HepG2 (cell line): ENCODE results near the gene PLEKHA5. TPM values are rescaled to one million over a fixed set of nuclear protein-coding genes. Genes with fewer than 3 reads are reported as not detected.

ENCODE experiments used
- ATAC-seq: fragments of 200-7000 bp; cut with Tn5 transposase; 3 replicates; pipeline ENCODE4 v1.9.1; 2020; ENCODE audit warnings: mild to moderate bottlenecking, moderate library complexity
- BruUV-seq: library from RNA; stranded (reverse); fragments of 400-500 nt; replicated peaks from 2 replicates; lab custom pipeline; 2021; lab: Mats Ljungman, UMichigan
- CTCF ChIA-PET: fragments of 300-600 bp; formaldehyde crosslinking; extraction: SDS; loops from one replicate; lab custom pipeline; 2021; ENCODE audit warnings: low total read pairs, inconsistent platforms, low intra/inter-chr PET ratio; lab: Yijun Ruan, JAX
- POLR2A ChIA-PET: fragments of 350-600 bp; sonication (Branson Sonifier 250); formaldehyde crosslinking; loops from one replicate; lab custom pipeline; 2020; ENCODE audit warnings: antibody characterized with exemption, inconsistent platforms; lab: Yijun Ruan, JAX
- DNase-seq: peaks from one replicate; pipeline ENCODE4 v3.0.0-alpha.2; 2015; ENCODE audit warnings: low spot score
- FAIRE-seq: peaks from 3 replicates; lab custom pipeline; 2011; peaks lifted over from hg19 to GRCh38; lab: Jason Lieb, UNC
- H2AFZ ChIP-seq: one replicate; pipeline ENCODE4 v1.6.1; 2011; ENCODE audit warnings: low read length, inconsistent platforms
- H3K27ac ChIP-seq: fragments of 300-600 bp; 3 replicates; pipeline ENCODE4 v1.8.0; 2011; ENCODE audit warnings: mixed run types, mild to moderate bottlenecking, mixed read lengths, low read length, inconsistent platforms; ENCODE audit not compliant: insufficient read depth; ENCODE audit errors: extremely low read length
- H3K27me3 ChIP-seq, 2 experiments: fragments of 200-600 bp in 1 of 2; 2 replicates in 1 of 2; 3 replicates in 1 of 2; pipeline versions ENCODE4 v1.6.0 to v1.8.0; 2011; ENCODE audit warnings: low read length in 2 of 2, mild to moderate bottlenecking in 2 of 2, moderate library complexity in 2 of 2, inconsistent platforms in 1 of 2; ENCODE audit not compliant: insufficient read depth in 2 of 2, control insufficient read depth in 1 of 2
- H3K36me3 ChIP-seq, 2 experiments: fragments of 200-600 bp in 1 of 2; replicated peaks in 1 of 2; 2 replicates in 1 of 2; 3 replicates in 1 of 2; pipeline versions ENCODE4 v1.5.1 to v1.8.0; 2011; ENCODE audit warnings: low read length in 2 of 2, inconsistent platforms in 1 of 2; ENCODE audit not compliant: insufficient read depth in 2 of 2, control insufficient read depth in 1 of 2
- H3K4me1 ChIP-seq: 2 replicates; pipeline ENCODE4 v1.5.1; 2012; ENCODE audit warnings: low read length, inconsistent platforms; ENCODE audit not compliant: insufficient read depth
- H3K4me2 ChIP-seq: 2 replicates; pipeline ENCODE4 v1.6.0; 2011; ENCODE audit warnings: low read depth, low read length, inconsistent platforms
- H3K4me3 ChIP-seq, 3 experiments: fragments of 200-600 bp in 1 of 3; sonication (generic), shearing (Covaris generic) in 1 of 3; replicated peaks in 1 of 3; 2 replicates each; pipeline ENCODE4 v1.5.1; 2011 to 2016; ENCODE audit warnings: low read length in 3 of 3, inconsistent platforms in 2 of 3, low read depth in 2 of 3, mild to moderate bottlenecking in 2 of 3, control low read depth in 1 of 3, mixed read lengths in 1 of 3; ENCODE audit not compliant: insufficient read depth in 1 of 3
- H3K79me2 ChIP-seq: one replicate; pipeline ENCODE4 v1.6.1; 2011; ENCODE audit warnings: low read length, inconsistent platforms; ENCODE audit not compliant: insufficient read depth
- H3K9ac ChIP-seq: 2 replicates; pipeline ENCODE4 v1.6.0; 2011; ENCODE audit warnings: mild to moderate bottlenecking, low read depth, low read length, inconsistent platforms; ENCODE audit not compliant: insufficient read depth
- H3K9me3 ChIP-seq: 2 replicates; pipeline ENCODE4 v1.5.1; 2012; ENCODE audit warnings: mild to moderate bottlenecking, low read length
- H4K20me1 ChIP-seq: 2 replicates; pipeline ENCODE4 v1.6.0; 2011; ENCODE audit warnings: inconsistent platforms, mild to moderate bottlenecking, low read length, moderate library complexity; ENCODE audit not compliant: insufficient read depth
- DMAP1 ChIP-seq: IDR thresholded peaks from 2 replicates; pipeline ENCODE4 v1.6.1; 2016
- DNMT3B ChIP-seq: conservative IDR thresholded peaks from 2 replicates; pipeline ENCODE4 v1.6.1; 2016; ENCODE audit warnings: missing biosample characterization, control low read depth
- PCBP2 ChIP-seq: fragments of 200-400 bp; formaldehyde crosslinking; optimal IDR thresholded peaks from 2 replicates; pipeline ENCODE3; 2018; ENCODE audit warnings: low read length, low read depth; ENCODE audit not compliant: poor library complexity, severe bottlenecking
- ZNF234 ChIP-seq: sonication (generic); formaldehyde crosslinking; conservative IDR thresholded peaks from 2 replicates; pipeline ENCODE4 v1.5.1; 2020; ENCODE audit warnings: mild to moderate bottlenecking, missing genetic modification reagents
- ZNF260 ChIP-seq: sonication (generic); formaldehyde crosslinking; IDR thresholded peaks from 2 replicates; pipeline ENCODE4 v1.4.0; 2020; ENCODE audit warnings: missing genetic modification reagents, low read depth, mild to moderate bottlenecking, borderline replicate concordance
- ZNF329 ChIP-seq: sonication (generic); formaldehyde crosslinking; IDR thresholded peaks from 2 replicates; pipeline ENCODE4 v1.9.0; 2021; ENCODE audit warnings: low read depth, mild to moderate bottlenecking, missing genetic modification reagents
- WGBS: methylation state at CpG from one replicate; pipeline ENCODE4 v1.1.6; 2017; ENCODE audit warnings: low lambda C conversion rate; 5-methylcytosine and 5-hydroxymethylcytosine counted together
- in situ Hi-C: cut with HindIII; loops from 2 replicates; pipeline ENCODE4 v1.10.0; 2017; ENCODE audit warnings: low pct_unique_long_range_greater_than_20kb; ENCODE audit not compliant: extremely low pct_ligation_motif_present
- intact Hi-C: fragments of 100-400 bp; cut with micrococcal nuclease; formaldehyde crosslinking; loops from one replicate; pipeline ENCODE4 v1.10.0; 2022; ENCODE audit not compliant: unreplicated experiment
- polyA plus RNA-seq, 8 experiments: library from polyadenylated mRNA; depleted of rRNA in 3 of 8; stranded (reverse) in 7 of 8; unstranded in 1 of 8; fragments of >200 nt; fragmentation: Illumina TruSeq in 4 of 8; extraction: Trizol in 4 of 8; gene quantifications; 2 replicates each; pipeline versions ENCODE4 v1.2.1 to v1.2.3, GENCODE V29; 2011 to 2016; ENCODE audit warnings: low read depth in 4 of 8, missing spikeins in 1 of 8, mixed read lengths in 1 of 8; ENCODE audit not compliant: insufficient read depth in 1 of 8
- total RNA-seq, 5 experiments: library from RNA; depleted of rRNA; stranded (reverse); fragments of >200 nt; fragmentation: Illumina TruSeq; extraction: Trizol; gene quantifications; 2 replicates each; pipeline ENCODE4 v1.2.3, GENCODE V29; 2016; ENCODE audit warnings: low read depth in 1 of 5
- TF ChIP-seq, protein P1 (sequence below): IDR thresholded peaks from 2 replicates; pipeline ENCODE4 v1.6.1; 2016
- TF ChIP-seq, protein P2 (sequence below): sonication (generic); formaldehyde crosslinking; IDR thresholded peaks from 2 replicates; pipeline ENCODE4 v1.5.0; 2020; ENCODE audit warnings: mild to moderate bottlenecking, missing genetic modification reagents, borderline replicate concordance

The PLEKHA5 gene
- total and polyA plus RNA-seq, 2 of the 13 experiments (the other 11 are each of a cell fraction or from before 2014, with no cell fraction given) = 4.2 to 15.4 TPM

DNA sequence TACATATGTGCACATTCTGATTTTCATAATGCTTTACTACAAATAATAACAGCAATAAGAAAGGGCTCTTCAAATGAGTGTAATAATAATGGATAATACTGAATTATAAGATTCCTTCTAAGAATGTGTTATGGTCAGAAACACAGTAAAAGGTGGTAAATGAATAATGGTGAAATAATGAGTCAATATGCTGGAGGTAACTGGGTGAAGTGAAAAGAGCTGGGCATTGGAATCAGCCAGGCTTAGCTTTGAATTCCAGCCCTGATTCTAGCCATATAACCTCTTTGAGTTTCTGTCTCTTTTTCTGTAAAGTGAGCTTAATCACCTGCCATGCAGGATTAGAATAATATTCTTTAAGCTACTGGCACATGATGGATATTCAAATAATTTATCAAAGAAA lies 39.1 kb downstream of the PLEKHA5 start:
- TF ChIP-seq DNMT3B (CRISPR knock-in tag) (no peak), DMAP1 (CRISPR knock-in tag) (no peak), ZNF329 (CRISPR knock-in tag) (no peak)
- no TSS peak for BruUV-seq
- in situ Hi-C loops = no loop called here
- CTCF ChIA-PET = no interaction called here
- ATAC-seq = no peak
- H3K4me1 ChIP-seq = no peaks in the 10 kb centered on the region
- POLR2A ChIA-PET = no interaction called here
- no peaks in the 10 kb centered on the region for H3K9me3 ChIP-seq
- no peaks in the 10 kb centered on the region for H3K27me3 ChIP-seq
- no peak overlapping the region for H3K27ac ChIP-seq
- no peak for DNase-seq
- H4K20me1 ChIP-seq = no peaks in the 10 kb centered on the region; the same call in 1 of the 2 replicates
- H2AFZ ChIP-seq = no peak overlapping the region
- H3K4me2 ChIP-seq = no peak overlapping the region
- no peak overlapping the region for H3K4me3 ChIP-seq
- no peak for FAIRE-seq
- intact Hi-C loops = loop anchor here (5.0 kb wide), 1 partner anchor 36 kb away; no protein-coding TSS in a partner anchor
- H3K36me3 ChIP-seq = no peaks in the 10 kb centered on the region
- H3K9ac ChIP-seq = no peak overlapping the region
- H3K79me2 ChIP-seq = no peaks in the 10 kb centered on the region

DNA sequence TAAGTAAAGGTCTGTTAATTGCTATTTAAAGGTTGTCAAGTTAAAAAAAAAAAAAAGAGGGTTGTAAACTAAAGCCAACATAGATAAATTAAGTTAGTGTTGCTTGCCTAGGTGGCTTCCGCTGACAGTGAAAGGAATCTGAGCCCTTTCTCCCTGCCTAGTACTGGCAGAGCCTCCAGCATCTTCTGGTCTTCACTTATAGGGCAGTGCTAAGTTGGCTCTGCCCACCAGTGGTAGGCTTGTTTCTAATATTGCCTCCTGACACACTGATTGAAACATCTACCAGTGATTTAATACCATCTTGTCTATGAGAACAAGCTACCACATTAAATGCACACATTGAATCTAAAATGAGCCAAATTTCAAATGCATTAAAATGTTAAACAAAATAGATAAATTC lies 39.7 kb downstream of the PLEKHA5 start:
- ChIA-PET POLR2A (no interaction called here), CTCF (interaction anchor here (1.2 kb wide), 1 partner anchor 308 kb away, joined by 3 read pairs; no protein-coding TSS in a partner anchor)
- Histone ChIP-seq H3K79me2 (no peaks in the 10 kb centered on the region), H3K4me2 (no peak overlapping the region), H4K20me1 (no peaks in the 10 kb centered on the region; the same call in 1 of the 2 replicates), H2AFZ (no peak overlapping the region), H3K4me3 (no peak overlapping the region), H3K4me1 (no peaks in the 10 kb centered on the region), H3K9ac (no peak overlapping the region), H3K9me3 (no peaks in the 10 kb centered on the region), H3K27me3 (no peaks in the 10 kb centered on the region), H3K36me3 (no peaks in the 10 kb centered on the region), H3K27ac (no peak overlapping the region)
- no peak for FAIRE-seq
- WGBS = 94% methylated on average over 1 of the region's 1 CpG
- in situ Hi-C loops (no loop called here), intact Hi-C loops (loop anchor here (5.0 kb wide), 1 partner anchor 37 kb away; no protein-coding TSS in a partner anchor)
- BruUV-seq = no TSS peak
- DNase-seq = no peak
- ATAC-seq = no peak
- TF ChIP-seq, protein P1, sequence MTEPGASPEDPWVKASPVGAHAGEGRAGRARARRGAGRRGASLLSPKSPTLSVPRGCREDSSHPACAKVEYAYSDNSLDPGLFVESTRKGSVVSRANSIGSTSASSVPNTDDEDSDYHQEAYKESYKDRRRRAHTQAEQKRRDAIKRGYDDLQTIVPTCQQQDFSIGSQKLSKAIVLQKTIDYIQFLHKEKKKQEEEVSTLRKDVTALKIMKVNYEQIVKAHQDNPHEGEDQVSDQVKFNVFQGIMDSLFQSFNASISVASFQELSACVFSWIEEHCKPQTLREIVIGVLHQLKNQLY (CRISPR knock-in tag) = no peak
- TF ChIP-seq ZNF260 (no peak), ZNF234 (CRISPR knock-in tag) (no peak), PCBP2 (no peak)
- TF ChIP-seq, protein P2, sequence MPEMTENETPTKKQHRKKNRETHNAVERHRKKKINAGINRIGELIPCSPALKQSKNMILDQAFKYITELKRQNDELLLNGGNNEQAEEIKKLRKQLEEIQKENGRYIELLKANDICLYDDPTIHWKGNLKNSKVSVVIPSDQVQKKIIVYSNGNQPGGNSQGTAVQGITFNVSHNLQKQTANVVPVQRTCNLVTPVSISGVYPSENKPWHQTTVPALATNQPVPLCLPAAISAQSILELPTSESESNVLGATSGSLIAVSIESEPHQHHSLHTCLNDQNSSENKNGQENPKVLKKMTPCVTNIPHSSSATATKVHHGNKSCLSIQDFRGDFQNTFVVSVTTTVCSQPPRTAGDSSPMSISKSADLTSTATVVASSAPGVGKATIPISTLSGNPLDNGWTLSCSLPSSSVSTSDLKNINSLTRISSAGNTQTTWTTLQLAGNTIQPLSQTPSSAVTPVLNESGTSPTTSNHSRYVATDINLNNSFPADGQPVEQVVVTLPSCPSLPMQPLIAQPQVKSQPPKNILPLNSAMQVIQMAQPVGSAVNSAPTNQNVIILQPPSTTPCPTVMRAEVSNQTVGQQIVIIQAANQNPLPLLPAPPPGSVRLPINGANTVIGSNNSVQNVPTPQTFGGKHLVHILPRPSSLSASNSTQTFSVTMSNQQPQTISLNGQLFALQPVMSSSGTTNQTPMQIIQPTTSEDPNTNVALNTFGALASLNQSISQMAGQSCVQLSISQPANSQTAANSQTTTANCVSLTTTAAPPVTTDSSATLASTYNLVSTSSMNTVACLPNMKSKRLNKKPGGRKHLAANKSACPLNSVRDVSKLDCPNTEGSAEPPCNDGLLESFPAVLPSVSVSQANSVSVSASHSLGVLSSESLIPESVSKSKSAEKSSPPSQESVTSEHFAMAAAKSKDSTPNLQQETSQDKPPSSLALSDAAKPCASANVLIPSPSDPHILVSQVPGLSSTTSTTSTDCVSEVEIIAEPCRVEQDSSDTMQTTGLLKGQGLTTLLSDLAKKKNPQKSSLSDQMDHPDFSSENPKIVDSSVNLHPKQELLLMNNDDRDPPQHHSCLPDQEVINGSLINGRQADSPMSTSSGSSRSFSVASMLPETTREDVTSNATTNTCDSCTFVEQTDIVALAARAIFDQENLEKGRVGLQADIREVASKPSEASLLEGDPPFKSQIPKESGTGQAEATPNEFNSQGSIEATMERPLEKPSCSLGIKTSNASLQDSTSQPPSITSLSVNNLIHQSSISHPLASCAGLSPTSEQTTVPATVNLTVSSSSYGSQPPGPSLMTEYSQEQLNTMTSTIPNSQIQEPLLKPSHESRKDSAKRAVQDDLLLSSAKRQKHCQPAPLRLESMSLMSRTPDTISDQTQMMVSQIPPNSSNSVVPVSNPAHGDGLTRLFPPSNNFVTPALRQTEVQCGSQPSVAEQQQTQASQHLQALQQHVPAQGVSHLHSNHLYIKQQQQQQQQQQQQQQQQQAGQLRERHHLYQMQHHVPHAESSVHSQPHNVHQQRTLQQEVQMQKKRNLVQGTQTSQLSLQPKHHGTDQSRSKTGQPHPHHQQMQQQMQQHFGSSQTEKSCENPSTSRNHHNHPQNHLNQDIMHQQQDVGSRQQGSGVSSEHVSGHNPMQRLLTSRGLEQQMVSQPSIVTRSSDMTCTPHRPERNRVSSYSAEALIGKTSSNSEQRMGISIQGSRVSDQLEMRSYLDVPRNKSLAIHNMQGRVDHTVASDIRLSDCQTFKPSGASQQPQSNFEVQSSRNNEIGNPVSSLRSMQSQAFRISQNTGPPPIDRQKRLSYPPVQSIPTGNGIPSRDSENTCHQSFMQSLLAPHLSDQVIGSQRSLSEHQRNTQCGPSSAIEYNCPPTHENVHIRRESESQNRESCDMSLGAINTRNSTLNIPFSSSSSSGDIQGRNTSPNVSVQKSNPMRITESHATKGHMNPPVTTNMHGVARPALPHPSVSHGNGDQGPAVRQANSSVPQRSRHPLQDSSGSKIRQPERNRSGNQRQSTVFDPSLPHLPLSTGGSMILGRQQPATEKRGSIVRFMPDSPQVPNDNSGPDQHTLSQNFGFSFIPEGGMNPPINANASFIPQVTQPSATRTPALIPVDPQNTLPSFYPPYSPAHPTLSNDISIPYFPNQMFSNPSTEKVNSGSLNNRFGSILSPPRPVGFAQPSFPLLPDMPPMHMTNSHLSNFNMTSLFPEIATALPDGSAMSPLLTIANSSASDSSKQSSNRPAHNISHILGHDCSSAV = no peak
